IMR-90 (cell line): ENCODE measurements around the gene CLK2. TPM values are rescaled to one million over a fixed set of nuclear protein-coding genes. Genes with fewer than 3 reads are reported as not detected.

Experiments
- ATAC-seq: fragments of 200-7000 bp; cut with Tn5 transposase; 2 replicates; pipeline ENCODE4 v1.9.1; 2020; ENCODE audit warnings: low read depth, mild to moderate bottlenecking, moderate library complexity
- BruUV-seq: library from RNA; stranded (reverse); fragments of 400-500 nt; replicated peaks from 2 replicates; lab custom pipeline; 2021; lab: Mats Ljungman, UMichigan
- CTCF ChIA-PET: fragments of 300-600 bp; formaldehyde crosslinking; extraction: SDS; loops from one replicate; lab custom pipeline; 2021; ENCODE audit warnings: antibody characterized with exemption; lab: Yijun Ruan, JAX
- POLR2A ChIA-PET: fragments of 300-600 bp; sonication (Branson Sonifier 250); formaldehyde crosslinking; loops from one replicate; lab custom pipeline; 2022; ENCODE audit warnings: antibody characterized with exemption; ENCODE audit not compliant: unreplicated experiment; lab: Charles Lee
- DNase-seq: peaks from one replicate; pipeline ENCODE4 v3.0.0; 2013
- H2AFZ ChIP-seq: replicated peaks from 2 replicates; pipeline ENCODE3; 2013; ENCODE audit warnings: low read length, mild to moderate bottlenecking; ENCODE audit not compliant: poor library complexity
- H2AK5ac ChIP-seq: 2 replicates; pipeline ENCODE4 v1.6.1; 2013; ENCODE audit warnings: low read depth, low read length, inconsistent platforms
- H2AK9ac ChIP-seq: replicated peaks from 2 replicates; pipeline ENCODE3; 2013; ENCODE audit warnings: mild to moderate bottlenecking, low read depth, low read length, moderate library complexity; ENCODE audit not compliant: poor library complexity
- H2BK120ac ChIP-seq: 2 replicates; pipeline ENCODE4 v1.6.1; 2013; ENCODE audit warnings: low read depth, low read length, inconsistent platforms
- H2BK15ac ChIP-seq: 3 replicates; pipeline ENCODE4 v1.6.1; 2013; ENCODE audit warnings: low read depth, low read length, inconsistent platforms
- H2BK20ac ChIP-seq: 2 replicates; pipeline ENCODE4 v1.6.1; 2013; ENCODE audit warnings: low read depth, mild to moderate bottlenecking, inconsistent platforms, low read length, moderate library complexity
- H2BK5ac ChIP-seq: 2 replicates; pipeline ENCODE4 v1.6.1; 2013; ENCODE audit warnings: mild to moderate bottlenecking, low read depth, low read length, inconsistent platforms; ENCODE audit not compliant: poor library complexity, severe bottlenecking
- H3K14ac ChIP-seq: replicated peaks from 2 replicates; pipeline ENCODE4 v1.6.1; 2013; ENCODE audit warnings: low read depth, low read length, inconsistent platforms
- H3K18ac ChIP-seq: 2 replicates; pipeline ENCODE4 v1.6.1; 2013; ENCODE audit warnings: low read depth, low read length, control low read depth
- H3K23ac ChIP-seq: 2 replicates; pipeline ENCODE4 v1.6.1; 2013; ENCODE audit warnings: low read depth, low read length, inconsistent platforms
- H3K27ac ChIP-seq: 2 replicates; pipeline ENCODE4 v1.5.1; 2013; ENCODE audit warnings: mild to moderate bottlenecking, control low read depth, low read length; ENCODE audit not compliant: insufficient read depth
- H3K27me3 ChIP-seq: 2 replicates; pipeline ENCODE4 v1.6.1; 2013; ENCODE audit warnings: low read length; ENCODE audit not compliant: control insufficient read depth, insufficient read depth
- H3K36me3 ChIP-seq: 2 replicates; pipeline ENCODE4 v1.6.1; 2013; ENCODE audit warnings: low read length, mixed read lengths; ENCODE audit not compliant: control insufficient read depth, insufficient read depth
- H3K4ac ChIP-seq: 2 replicates; pipeline ENCODE4 v1.6.1; 2013; ENCODE audit warnings: low read depth, low read length, inconsistent platforms
- H3K4me1 ChIP-seq: 2 replicates; pipeline ENCODE4 v1.6.1; 2013; ENCODE audit warnings: low read length, mixed read lengths; ENCODE audit not compliant: control insufficient read depth, insufficient read depth
- H3K4me2 ChIP-seq: 2 replicates; pipeline ENCODE4 v1.6.1; 2013; ENCODE audit warnings: low read depth, mild to moderate bottlenecking, control low read depth, low read length, moderate library complexity
- H3K4me3 ChIP-seq: 2 replicates; pipeline ENCODE4 v1.5.1; 2013; ENCODE audit warnings: low read depth, mild to moderate bottlenecking, control low read depth, low read length, moderate library complexity; ENCODE audit not compliant: insufficient read depth
- H3K56ac ChIP-seq: 2 replicates; pipeline ENCODE4 v1.6.1; 2013; ENCODE audit warnings: low read length, inconsistent platforms; ENCODE audit not compliant: insufficient read depth; ENCODE audit errors: extremely low read depth
- H3K79me1 ChIP-seq, 2 experiments: 2 replicates each; pipeline ENCODE4 v1.6.1; 2013; ENCODE audit warnings: low read length in 2 of 2, inconsistent platforms in 1 of 2, low read depth in 1 of 2
- H3K9ac ChIP-seq: 2 replicates; pipeline ENCODE4 v1.6.1; 2013; ENCODE audit warnings: low read depth, low read length, control low read depth
- H3K9me1 ChIP-seq: 2 replicates; pipeline ENCODE4 v1.6.1; 2013; ENCODE audit warnings: low read length, inconsistent platforms; ENCODE audit not compliant: insufficient read depth
- H3K9me3 ChIP-seq: 2 replicates; pipeline ENCODE4 v1.6.1; 2013; ENCODE audit warnings: low read length; ENCODE audit not compliant: control insufficient read depth, insufficient read depth
- H4K20me1 ChIP-seq: 2 replicates; pipeline ENCODE4 v1.6.1; 2013; ENCODE audit warnings: low read length, inconsistent platforms; ENCODE audit not compliant: insufficient read depth
- H4K5ac ChIP-seq: 2 replicates; pipeline ENCODE4 v1.6.1; 2013; ENCODE audit warnings: mild to moderate bottlenecking, low read depth, low read length, control low read depth
- H4K8ac ChIP-seq, 2 experiments: 2 replicates each; pipeline ENCODE4 v1.6.1; 2013; ENCODE audit warnings: low read depth in 2 of 2, low read length in 2 of 2, control low read depth in 1 of 2, inconsistent platforms in 1 of 2
- H4K91ac ChIP-seq: 2 replicates; pipeline ENCODE4 v1.6.1; 2013; ENCODE audit warnings: low read depth, low read length, inconsistent platforms; ENCODE audit not compliant: insufficient read depth
- BHLHE40 ChIP-seq: fragments of 150-350 bp; IDR thresholded peaks from 2 replicates; pipeline ENCODE4 v1.6.1; 2016; ENCODE audit warnings: mild to moderate bottlenecking, low read depth, low read length
- CTCF ChIP-seq: conservative IDR thresholded peaks from 2 replicates; pipeline ENCODE4 v1.5.1; 2012; ENCODE audit warnings: mild to moderate bottlenecking, low read depth, low read length, improper control_type of control experiment
- FOS ChIP-seq: fragments of 150-350 bp; IDR thresholded peaks from 2 replicates; pipeline ENCODE4 v1.6.1; 2016; ENCODE audit warnings: low read depth, low read length
- MXI1 ChIP-seq: IDR thresholded peaks from 2 replicates; pipeline ENCODE4 v1.6.1; 2012; ENCODE audit warnings: low read depth, mild to moderate bottlenecking, low read length, moderate library complexity, borderline replicate concordance
- POLR2A ChIP-seq: IDR thresholded peaks from 2 replicates; pipeline ENCODE4 v1.6.1; 2012; ENCODE audit warnings: mild to moderate bottlenecking, low read depth, low read length
- RAD21 ChIP-seq: IDR thresholded peaks from 2 replicates; pipeline ENCODE4 v1.6.1; 2012; ENCODE audit warnings: low read length, improper control_type of control experiment
- WGBS, 2 experiments: methylation state at CpG; one replicate each; pipeline versions ENCODE4 v1.1.5 to v1.1.7; 2013; ENCODE audit warnings: missing lambda C conversion rate in 2 of 2; ENCODE audit not compliant: insufficient read length in 1 of 2; ENCODE audit errors: extremely low coverage in 2 of 2; 5-methylcytosine and 5-hydroxymethylcytosine counted together
- dilution Hi-C: fragments of 300-500 bp; cut with HindIII; formaldehyde crosslinking; loops from one replicate; pipeline ENCODE4 v1.14.3; 2018; ENCODE audit warnings: low sequenced_read_pairs; ENCODE audit not compliant: unreplicated experiment
- in situ Hi-C: fragments of 300-500 bp; cut with MboI; formaldehyde crosslinking; loops from 3 replicates; pipeline ENCODE4 v1.14.3; 2019; ENCODE audit warnings: low sequenced_read_pairs, inconsistent platforms, mixed read lengths
- intact Hi-C: fragments of 100-400 bp; cut with micrococcal nuclease; formaldehyde crosslinking; loops from 2 replicates; pipeline ENCODE4 v1.10.0; 2022
- polyA plus RNA-seq, 3 experiments: library from polyadenylated mRNA; depleted of rRNA; stranded (reverse); fragments of >200 nt; gene quantifications; 2 replicates each; pipeline ENCODE4 v1.2.3, GENCODE V29; 2012; ENCODE audit warnings: low replicate concordance in 1 of 3
- total RNA-seq: library from RNA; depleted of rRNA; stranded (reverse); fragments of >200 nt; gene quantifications from 2 replicates; pipeline ENCODE4 v1.2.3, GENCODE V29; 2012

Gene CLK2
- total and polyA plus RNA-seq, 2 of the 4 experiments (the other 2 are of a cell fraction): 19.7 to 61.2 TPM

DNA sequence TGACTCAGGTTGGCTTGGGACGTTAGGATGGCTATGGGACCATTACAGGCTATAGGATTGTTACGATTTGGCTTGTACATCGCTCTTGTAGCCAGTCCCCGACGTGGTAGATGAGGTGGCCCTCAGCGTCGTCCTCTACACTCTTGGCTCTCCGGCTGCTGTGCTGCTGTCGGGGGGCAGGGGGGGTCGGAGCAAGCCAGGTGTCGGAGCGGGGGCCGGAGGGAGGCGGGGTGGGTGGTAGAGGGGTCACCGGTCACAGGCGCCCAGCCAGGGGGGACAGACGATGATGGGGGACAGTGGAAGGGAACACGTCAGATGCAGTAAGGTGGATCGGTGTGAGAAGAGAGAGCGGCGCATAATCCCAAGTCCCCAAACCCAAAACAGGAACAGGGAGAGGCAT, 4.7 kb downstream of the CLK2 start:
- H2AK5ac ChIP-seq: no peak overlapping the region
- H3K4ac ChIP-seq: no peak overlapping the region
- H3K79me1 ChIP-seq: peaks cover 28 to 54% of the 10 kb centered on the region in 2 experiments
- no peak overlapping the region for H3K4me3 ChIP-seq
- peaks cover 8% of the 10 kb centered on the region for H3K9me1 ChIP-seq
- intact Hi-C loops: no loop called here
- H4K5ac ChIP-seq: no peak overlapping the region
- H4K91ac ChIP-seq: no peak overlapping the region
- no peak overlapping the region for H3K14ac ChIP-seq
- 100% methylated on average over 2 of the region's 21 CpGs; no CpG with 5 or more reads in 1 of the 2 experiments for WGBS, 2 experiments
- BruUV-seq: no TSS peak
- H2BK120ac ChIP-seq: no peak overlapping the region
- H2AK9ac ChIP-seq: no peak overlapping the region
- in situ Hi-C loops: no loop called here
- TF ChIP-seq POLR2A (no peak), MXI1 (no peak), BHLHE40 (no peak), FOS (no peak), RAD21 (no peak), CTCF (no peak)
- H3K9ac ChIP-seq: no peak overlapping the region
- H4K8ac ChIP-seq: no peak overlapping the region
- no peaks in the 10 kb centered on the region for H3K9me3 ChIP-seq
- no peaks in the 10 kb centered on the region for H3K4me1 ChIP-seq
- H3K36me3 ChIP-seq: peaks cover 51% of the 10 kb centered on the region
- no peak overlapping the region for H3K23ac ChIP-seq
- H3K27me3 ChIP-seq: no peaks in the 10 kb centered on the region
- H3K56ac ChIP-seq: no peak overlapping the region
- dilution Hi-C loops: no loop called here
- no peak overlapping the region for H3K27ac ChIP-seq
- ChIA-PET CTCF (no interaction called here), POLR2A (no interaction called here)
- no peak overlapping the region for H2AFZ ChIP-seq
- H3K4me2 ChIP-seq: no peak overlapping the region
- peaks cover 14% of the 10 kb centered on the region; the same call in 1 of the 2 replicates for H4K20me1 ChIP-seq
- no peak overlapping the region for H2BK5ac ChIP-seq
- H2BK20ac ChIP-seq: no peak overlapping the region
- no peak overlapping the region for H2BK15ac ChIP-seq
- DNase-seq (no peak), ATAC-seq (no peak)
- H3K18ac ChIP-seq: no peak overlapping the region
